HCT116 (cell line): ENCODE results near the gene CTBP2. TPM values are rescaled to one million over a fixed set of nuclear protein-coding genes. Genes with fewer than 3 reads are reported as not detected.

Experiments
- ATAC-seq: fragments of 200-7000 bp; cut with Tn5 transposase; 2 replicates; pipeline ENCODE4 v1.9.1; 2020; ENCODE audit warnings: mild to moderate bottlenecking, moderate library complexity
- BruUV-seq: library from RNA; stranded (reverse); fragments of 400-500 nt; replicated peaks from 2 replicates; lab custom pipeline; 2021; lab: Mats Ljungman, UMichigan
- CTCF ChIA-PET: fragments of 300-600 bp; sonication (Branson Sonifier 250); formaldehyde crosslinking; loops from one replicate; lab custom pipeline; 2021; ENCODE audit warnings: antibody characterized with exemption; lab: Charles Lee
- POLR2A ChIA-PET: fragments of 300-600, 350-600 bp; sonication (Branson Sonifier 250); formaldehyde crosslinking; loops from one replicate; lab custom pipeline; 2021; ENCODE audit warnings: antibody characterized with exemption; lab: Charles Lee
- RAD21 ChIA-PET, 2 experiments: fragments of 300-600 bp; sonication (Branson Sonifier 250); formaldehyde crosslinking; loops; one replicate each; lab custom pipeline; 2023; ENCODE audit warnings: low total read pairs in 2 of 2; ENCODE audit not compliant: uncharacterized antibody in 2 of 2, unreplicated experiment in 2 of 2, low non-redundant PET in 1 of 2; lab: Charles Lee
- DNase-seq: peaks from one replicate; pipeline ENCODE4 v3.0.0-alpha.2; 2010; ENCODE audit warnings: low read depth, low spot score
- H2AFZ ChIP-seq: fragments of 200-600 bp; shearing (Covaris generic), sonication (generic); 2 replicates; pipeline ENCODE4 v1.6.1; 2017; ENCODE audit warnings: low read depth, mixed run types, mixed read lengths, antibody characterized with exemption, low read length; ENCODE audit not compliant: poor library complexity, severe bottlenecking
- H3K27ac ChIP-seq: 2 replicates; pipeline ENCODE4 v1.5.1; 2012; ENCODE audit warnings: low read depth, low read length
- H3K27me3 ChIP-seq: fragments of 200-600 bp; sonication (generic); 2 replicates; pipeline ENCODE4 v1.6.1; 2016; ENCODE audit warnings: mixed run types, low read length, mixed read lengths; ENCODE audit not compliant: insufficient read depth
- H3K36me3 ChIP-seq, 2 experiments: fragments of 200-500 bp in 1 of 2; fragments of 200-600 bp in 1 of 2; sonication (Bioruptor generic) in 1 of 2; sonication (generic) in 1 of 2; 2 replicates each; pipeline versions ENCODE4 v1.5.1 to v1.6.1; 2014 to 2016; ENCODE audit warnings: low read length in 2 of 2, inconsistent platforms in 1 of 2, mixed read lengths in 1 of 2, mixed run types in 1 of 2; ENCODE audit not compliant: insufficient read depth in 2 of 2, control insufficient read depth in 1 of 2
- H3K4me1 ChIP-seq, 2 experiments: fragments of 200-600 bp in 1 of 2; sonication (generic) in 1 of 2; 2 replicates each; pipeline versions ENCODE4 v1.5.1 to v1.6.1; 2012 to 2017; ENCODE audit warnings: low read length in 2 of 2, inconsistent platforms in 1 of 2, mild to moderate bottlenecking in 1 of 2, mixed read lengths in 1 of 2, mixed run types in 1 of 2, moderate library complexity in 1 of 2; ENCODE audit not compliant: insufficient read depth in 2 of 2, control insufficient read depth in 1 of 2
- H3K4me2 ChIP-seq: fragments of 200-600 bp; sonication (generic); 2 replicates; pipeline ENCODE4 v1.6.1; 2017; ENCODE audit warnings: mixed run types, low read length, mixed read lengths
- H3K4me3 ChIP-seq, 2 experiments: fragments of 200-600 bp in 1 of 2; sonication (generic) in 1 of 2; replicated peaks in 1 of 2; 2 replicates each; pipeline ENCODE4 v1.5.1; 2011 to 2016; ENCODE audit warnings: low read length in 2 of 2, control low read depth in 1 of 2, low read depth in 1 of 2, mild to moderate bottlenecking in 1 of 2, mixed read lengths in 1 of 2, mixed run types in 1 of 2
- H3K79me2 ChIP-seq: fragments of 200-600 bp; sonication (generic); 2 replicates; pipeline ENCODE4 v1.6.1; 2017; ENCODE audit warnings: mild to moderate bottlenecking, mixed run types, low read length, moderate library complexity, mixed read lengths; ENCODE audit not compliant: insufficient read depth
- H3K9ac ChIP-seq: fragments of 200-600 bp; sonication (generic); 2 replicates; pipeline ENCODE4 v1.6.1; 2016; ENCODE audit warnings: low read length, mixed read lengths
- H3K9me2 ChIP-seq: fragments of 200-600 bp; sonication (generic), shearing (Covaris generic); 2 replicates; pipeline ENCODE4 v1.6.1; 2017; ENCODE audit warnings: mixed run types, mild to moderate bottlenecking, moderate library complexity; ENCODE audit not compliant: insufficient read depth
- H3K9me3 ChIP-seq, 2 experiments: fragments of 200-500 bp in 1 of 2; fragments of 200-600 bp in 1 of 2; sonication (Bioruptor generic) in 1 of 2; sonication (generic) in 1 of 2; 2 replicates each; pipeline ENCODE4 v1.6.1; 2014 to 2017; ENCODE audit warnings: low read length in 2 of 2, mixed read lengths in 2 of 2, inconsistent platforms in 1 of 2, low read depth in 1 of 2, mild to moderate bottlenecking in 1 of 2, mixed run types in 1 of 2, moderate library complexity in 1 of 2; ENCODE audit not compliant: control insufficient read depth in 1 of 2, insufficient read depth in 1 of 2
- H4K20me1 ChIP-seq: fragments of 200-600 bp; sonication (generic), shearing (Covaris generic); 2 replicates; pipeline ENCODE4 v1.6.1; 2017; ENCODE audit warnings: mixed run types, mild to moderate bottlenecking, moderate library complexity; ENCODE audit not compliant: insufficient read depth
- ATF3 ChIP-seq: IDR thresholded peaks from 2 replicates; pipeline ENCODE4 v1.6.1; 2012
- CBX3 ChIP-seq: IDR thresholded peaks from 2 replicates; pipeline ENCODE4 v1.6.1; 2012; ENCODE audit warnings: low read depth
- CEBPB ChIP-seq: IDR thresholded peaks from 2 replicates; pipeline ENCODE4 v1.6.1; 2012; ENCODE audit warnings: low read depth
- ELF1 ChIP-seq: IDR thresholded peaks from 2 replicates; pipeline ENCODE4 v1.6.1; 2012; ENCODE audit warnings: low read depth, borderline replicate concordance
- EZH2 ChIP-seq: fragments of 200-600 bp; sonication (generic); IDR thresholded peaks from 2 replicates; pipeline ENCODE4 v1.6.1; 2017; ENCODE audit warnings: antibody characterized with exemption, mixed run types
- EZH2phosphoT487 ChIP-seq: fragments of 200-600 bp; IDR thresholded peaks from 2 replicates; pipeline ENCODE4 v1.6.1; 2018; ENCODE audit warnings: antibody characterized with exemption, borderline replicate concordance
- FOSL1 ChIP-seq: IDR thresholded peaks from 2 replicates; pipeline ENCODE4 v1.6.1; 2012; ENCODE audit warnings: low read depth
- JUND ChIP-seq: IDR thresholded peaks from 2 replicates; pipeline ENCODE4 v1.6.1; 2012
- SIN3A ChIP-seq: IDR thresholded peaks from 2 replicates; pipeline ENCODE4 v1.6.1; 2012; ENCODE audit warnings: low read depth
- SRF ChIP-seq: IDR thresholded peaks from 2 replicates; pipeline ENCODE4 v1.6.1; 2012; ENCODE audit warnings: low read depth
- TCF7L2 ChIP-seq: IDR thresholded peaks from 2 replicates; pipeline ENCODE4 v1.7.0; 2011; ENCODE audit warnings: borderline replicate concordance, inconsistent platforms; ENCODE audit not compliant: insufficient read depth, insufficient read length; ENCODE audit errors: extremely low read depth
- YY1 ChIP-seq: IDR thresholded peaks from 2 replicates; pipeline ENCODE4 v1.6.1; 2011; ENCODE audit warnings: low read length, low read depth, moderate library complexity, mild to moderate bottlenecking; ENCODE audit not compliant: insufficient replicate concordance; ENCODE audit errors: extremely low read depth
- ZBTB33 ChIP-seq: IDR thresholded peaks from 2 replicates; pipeline ENCODE4 v1.6.1; 2011; ENCODE audit warnings: mild to moderate bottlenecking, low read length, moderate library complexity; ENCODE audit not compliant: insufficient replicate concordance; ENCODE audit errors: extremely low read depth
- ZNF274 ChIP-seq: fragments of 200-500 bp; sonication (Bioruptor generic); IDR thresholded peaks from 2 replicates; pipeline ENCODE4 v1.6.1; 2014; ENCODE audit warnings: mild to moderate bottlenecking, low read depth, low read length, inconsistent platforms
- intact Hi-C: fragments of 100-400 bp; cut with micrococcal nuclease; formaldehyde crosslinking; loops from 2 replicates; pipeline ENCODE4 v1.10.0; 2022
- total RNA-seq: library from RNA; stranded (reverse); gene quantifications from one replicate; pipeline ENCODE4 v1.2.1, GENCODE V29; 2021; ENCODE audit not compliant: unreplicated experiment

CTBP2 gene
- total RNA-seq, 1 experiment from 2014 or later, result 144 TPM

- POLR2A ChIA-PET, result no interaction called here
- CTCF ChIA-PET, result no interaction called here
- intact Hi-C loops, result no loop called here
- Histone ChIP-seq H3K4me3 (no peak overlapping the region), H3K4me2 (no peak overlapping the region), H3K9me2 (no peaks in the 10 kb centered on the region), H2AFZ (no peak overlapping the region), H3K36me3 (no peaks in the 10 kb centered on the region; a peak in 1 of 4 replicates), H3K27me3 (no peaks in the 10 kb centered on the region), H4K20me1 (peaks cover 21% of the 10 kb centered on the region; the same call in 1 of the 2 replicates), H3K9ac (no peak overlapping the region), H3K79me2 (peaks cover 100% of the 10 kb centered on the region), H3K4me1 (peaks cover 0 to 6% of the 10 kb centered on the region in 2 experiments; a peak in 1 of 4 replicates), H3K27ac (no peak overlapping the region), H3K9me3 (no peaks in the 10 kb centered on the region)
- TF ChIP-seq SRF (no peak), ELF1 (no peak), ATF3 (no peak), FOSL1 (no peak), EZH2phosphoT487 (no peak), SIN3A (no peak), ZBTB33 (no peak), CEBPB (no peak), JUND (no peak), ZNF274 (no peak), EZH2 (no peak), CBX3 (no peak), YY1 (no peak), TCF7L2 (no peak)
- ATAC-seq (no peak), DNase-seq (no peak)
- no TSS peak for BruUV-seq
- RAD21 ChIA-PET, result no interaction called here
These were observed 215.4 kb downstream of the CTBP2 start for GRCh38 chr10:124944982-124945381.
